CD4-positive, alpha-beta T cell treated with Interleukin-2 at 100 ng/mL for 4 hours (primary cell): ENCODE data around the gene NT5E.

Experiments used
- DNase-seq: peaks from one replicate; pipeline ENCODE4 v3.0.0-alpha.2; 2020; ENCODE audit warnings: low spot score

The NT5E gene

DNA sequence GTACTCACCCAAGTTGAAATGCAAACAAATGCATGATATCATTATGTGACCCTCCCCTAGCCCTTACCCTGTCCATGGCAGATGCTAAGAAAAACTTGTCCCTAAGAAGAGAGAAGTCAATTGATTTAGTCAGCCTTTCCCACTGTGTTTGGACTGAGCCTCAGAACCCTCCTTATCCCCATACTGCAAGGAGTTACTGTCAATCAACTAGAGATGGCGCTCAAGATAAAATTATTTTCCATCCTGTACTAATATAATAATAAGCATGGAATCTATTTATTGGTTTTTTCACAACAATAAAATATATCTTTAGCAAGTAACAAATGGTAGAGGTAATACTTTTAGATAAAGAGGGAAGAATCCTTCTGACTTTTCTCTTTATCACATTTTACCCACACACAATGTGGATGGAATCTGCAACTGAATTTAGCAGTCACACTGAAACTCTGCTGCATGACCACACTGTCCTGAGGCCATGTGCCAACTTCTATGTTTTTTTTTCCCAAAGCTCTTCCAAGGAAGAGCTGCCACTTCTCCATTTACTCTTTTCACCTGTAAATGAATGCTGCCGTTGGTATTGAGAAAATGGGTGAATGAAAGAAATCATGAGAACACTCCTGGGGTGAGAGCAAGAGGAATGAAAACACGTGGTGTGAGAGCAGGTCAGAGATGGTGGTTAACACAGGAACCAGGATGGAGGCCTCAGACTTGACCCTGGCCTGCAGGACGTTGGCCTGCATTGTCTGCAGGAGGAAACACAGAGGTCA is 10.5 kb downstream of the NT5E start:
- no peak for DNase-seq

DNA sequence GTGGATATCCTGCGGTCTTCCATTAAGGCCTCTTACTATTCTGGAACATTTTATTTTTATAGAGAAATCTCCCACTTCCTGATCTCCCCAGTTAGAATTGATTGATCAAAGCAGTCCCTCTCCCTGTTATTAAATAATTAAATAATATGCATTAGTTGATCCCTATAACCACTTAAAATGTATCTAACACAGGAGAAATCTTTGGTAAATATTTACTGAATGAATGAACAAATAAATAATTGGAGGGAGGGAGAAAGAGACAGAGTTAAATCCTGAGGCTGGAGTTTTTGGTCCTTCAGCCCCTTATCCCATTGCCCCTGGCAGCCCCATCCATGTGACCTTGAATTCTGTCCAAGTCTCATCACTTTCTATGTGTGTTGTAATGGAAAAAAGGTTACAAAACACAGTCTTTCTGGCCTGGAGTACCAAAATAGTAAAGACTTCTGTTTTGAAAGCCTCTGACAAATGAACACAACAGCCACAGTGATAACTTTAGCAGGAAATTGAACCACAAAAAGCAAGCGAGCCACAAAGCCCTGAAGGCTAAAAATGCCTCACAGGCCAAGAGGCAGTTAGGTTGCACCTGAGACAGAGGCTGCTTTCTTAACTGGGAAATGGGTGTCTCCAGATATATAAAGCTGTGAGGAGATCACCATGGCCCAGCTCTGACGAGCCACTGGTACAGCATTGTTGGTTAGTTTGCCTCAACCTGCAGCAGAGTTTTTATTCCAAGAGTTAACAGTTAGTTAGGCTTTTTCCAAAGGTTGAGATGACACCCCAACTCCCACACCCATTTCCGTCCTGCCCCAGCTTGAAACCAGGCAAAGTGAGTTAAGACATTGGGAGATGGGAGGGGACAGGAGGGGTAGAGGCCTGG is 11.3 kb downstream of the NT5E start:
- DNase-seq = peak; percentile 42

DNA sequence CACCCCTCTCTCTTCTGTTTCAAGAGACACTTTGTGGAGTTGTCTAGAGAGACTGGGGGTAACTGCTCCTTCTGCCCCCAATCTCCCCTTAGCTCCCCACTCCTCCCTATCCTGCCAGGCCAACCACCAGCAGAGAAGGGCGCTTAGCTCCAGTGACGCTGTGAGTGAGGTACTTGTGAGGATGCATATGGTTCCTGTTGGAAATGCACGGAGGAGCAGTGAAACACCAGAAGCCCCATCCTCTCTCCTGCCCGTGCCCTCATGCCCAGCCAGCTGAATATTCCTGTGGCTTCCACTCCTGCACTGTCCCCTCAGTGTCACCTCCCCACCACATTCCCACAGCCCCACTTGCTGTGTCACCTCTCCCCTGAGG is 11.9 kb downstream of the NT5E start:
- no peak for DNase-seq

DNA sequence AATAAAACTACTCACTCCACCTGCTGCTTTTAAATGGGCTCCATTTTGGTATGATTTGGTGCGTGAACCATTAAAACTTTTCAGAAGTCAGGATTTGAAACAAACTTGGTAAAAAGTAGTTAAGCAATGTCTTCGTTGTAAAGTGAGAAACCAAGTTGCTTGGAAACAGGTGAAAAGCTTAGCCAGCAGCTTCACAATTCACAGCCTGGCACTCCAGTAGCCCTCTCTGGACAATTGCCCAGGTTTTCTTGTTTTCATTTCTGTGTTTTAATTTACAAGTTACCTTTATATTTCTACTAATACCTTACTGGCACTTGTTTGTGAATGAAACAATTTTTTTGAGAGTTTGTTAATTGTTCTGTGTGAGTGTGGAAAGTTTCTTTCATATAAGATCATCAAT is 12.8 kb downstream of the NT5E start:
- no peak for DNase-seq

DNA sequence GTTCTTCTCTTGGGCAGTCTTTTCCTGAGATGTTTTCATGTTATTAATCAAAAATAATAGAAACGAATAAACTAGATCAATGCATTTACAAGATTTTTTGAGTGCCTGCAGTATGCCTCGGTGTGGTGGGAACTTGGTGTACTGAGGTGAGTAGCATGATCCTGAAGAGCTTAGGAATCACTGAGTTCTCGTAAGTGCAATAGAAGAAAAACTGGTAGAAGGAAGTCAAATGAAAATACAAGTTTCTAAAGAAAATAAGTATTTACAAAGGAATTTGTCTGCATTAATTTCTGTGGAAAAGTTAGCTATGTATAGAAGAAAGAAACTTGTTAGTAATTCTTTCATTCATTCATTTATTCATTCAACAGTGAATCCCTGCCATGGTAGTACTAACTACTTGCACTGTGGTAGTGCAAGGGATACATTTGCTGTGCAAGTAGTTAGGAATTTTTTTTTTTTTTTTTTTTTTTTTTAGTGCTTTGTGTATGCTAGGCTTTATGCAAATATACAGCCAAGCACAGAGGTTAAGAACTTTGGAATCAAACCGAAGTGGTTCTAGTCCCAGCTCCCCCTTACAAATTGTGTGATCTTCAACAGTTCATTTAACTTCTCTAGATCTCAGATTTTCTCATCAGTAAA is 13.9 kb downstream of the NT5E start:
- DNase-seq = no peak

DNA sequence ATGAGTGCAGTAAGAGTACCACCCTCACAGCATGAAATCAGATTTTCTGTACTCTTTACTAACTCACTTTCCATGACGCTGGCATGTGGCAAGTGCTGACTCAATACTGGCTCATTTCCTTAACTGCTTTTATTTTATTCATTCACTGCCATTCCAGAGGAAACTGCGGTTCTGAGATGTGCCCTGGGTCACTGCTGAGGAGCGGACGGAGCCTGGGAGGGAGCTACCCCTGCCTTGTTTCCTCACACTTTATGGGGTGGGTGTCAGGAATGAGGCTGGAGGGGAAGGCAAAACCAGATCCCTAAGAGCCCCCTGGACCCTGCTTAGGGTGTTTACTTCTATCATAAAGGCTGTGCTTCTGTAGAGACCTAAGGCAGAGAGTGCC is 14.4 kb downstream of the NT5E start:
- DNase-seq = no peak

DNA sequence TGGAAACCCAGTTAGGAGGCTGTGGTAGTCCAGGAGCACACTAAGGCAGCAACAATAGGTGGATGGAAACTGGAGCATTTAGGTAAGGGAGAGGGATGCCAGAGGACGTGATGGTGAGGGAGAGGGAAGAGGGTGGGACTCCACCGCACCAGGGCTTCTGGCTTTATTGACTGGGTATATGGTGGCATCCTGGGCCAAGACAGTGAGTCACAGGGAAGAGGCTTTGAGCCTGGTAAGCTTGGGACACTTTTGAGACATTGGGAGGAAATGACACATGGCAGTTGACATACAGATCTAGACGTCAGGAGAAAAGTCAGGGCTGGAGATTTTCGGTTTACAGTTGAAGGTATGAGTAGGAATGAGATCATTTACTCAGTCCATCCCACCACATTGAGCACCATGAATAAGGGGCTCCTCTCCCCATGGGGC is 14.9 kb downstream of the NT5E start:
- no peak for DNase-seq

DNA sequence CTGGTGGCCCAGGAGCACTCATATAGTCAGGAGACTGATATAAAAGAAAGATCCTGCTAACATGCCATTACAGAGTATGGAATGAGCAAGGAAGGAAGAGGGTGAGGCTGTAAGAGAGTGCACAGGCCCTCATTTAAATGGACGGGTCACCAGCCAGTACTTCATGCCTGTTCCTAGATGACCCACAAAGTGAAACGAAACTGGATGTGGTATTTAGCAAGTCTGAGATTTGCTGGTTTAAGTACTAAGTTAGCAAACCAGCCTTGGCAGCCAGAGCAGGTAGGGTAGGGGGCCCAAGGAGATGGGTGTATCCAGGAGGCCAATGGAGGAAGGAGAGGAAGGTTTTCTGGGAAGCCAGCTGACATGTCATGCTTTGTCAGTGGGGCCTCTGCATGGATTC is 15.9 kb downstream of the NT5E start:
- DNase-seq = no peak

DNA sequence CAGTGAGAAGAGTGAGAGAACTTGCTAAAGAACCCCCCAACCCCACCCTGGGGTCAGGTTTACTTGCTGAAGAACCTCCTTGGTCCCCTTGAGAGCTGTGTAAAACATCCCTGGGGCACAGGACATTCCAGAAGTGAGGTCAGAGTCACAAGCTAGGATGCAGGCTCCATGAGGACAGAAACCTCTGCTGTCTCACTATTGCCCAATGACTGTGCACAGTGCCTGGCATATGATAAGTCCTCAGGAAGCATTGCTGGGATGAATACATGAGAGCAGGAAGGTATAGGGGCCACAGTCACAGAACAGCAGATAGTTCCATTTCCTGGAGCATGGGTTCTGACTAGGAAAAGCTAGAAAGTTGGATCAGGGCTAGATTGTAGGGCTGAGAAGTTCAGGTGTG is 18.4 kb downstream of the NT5E start:
- no peak for DNase-seq

DNA sequence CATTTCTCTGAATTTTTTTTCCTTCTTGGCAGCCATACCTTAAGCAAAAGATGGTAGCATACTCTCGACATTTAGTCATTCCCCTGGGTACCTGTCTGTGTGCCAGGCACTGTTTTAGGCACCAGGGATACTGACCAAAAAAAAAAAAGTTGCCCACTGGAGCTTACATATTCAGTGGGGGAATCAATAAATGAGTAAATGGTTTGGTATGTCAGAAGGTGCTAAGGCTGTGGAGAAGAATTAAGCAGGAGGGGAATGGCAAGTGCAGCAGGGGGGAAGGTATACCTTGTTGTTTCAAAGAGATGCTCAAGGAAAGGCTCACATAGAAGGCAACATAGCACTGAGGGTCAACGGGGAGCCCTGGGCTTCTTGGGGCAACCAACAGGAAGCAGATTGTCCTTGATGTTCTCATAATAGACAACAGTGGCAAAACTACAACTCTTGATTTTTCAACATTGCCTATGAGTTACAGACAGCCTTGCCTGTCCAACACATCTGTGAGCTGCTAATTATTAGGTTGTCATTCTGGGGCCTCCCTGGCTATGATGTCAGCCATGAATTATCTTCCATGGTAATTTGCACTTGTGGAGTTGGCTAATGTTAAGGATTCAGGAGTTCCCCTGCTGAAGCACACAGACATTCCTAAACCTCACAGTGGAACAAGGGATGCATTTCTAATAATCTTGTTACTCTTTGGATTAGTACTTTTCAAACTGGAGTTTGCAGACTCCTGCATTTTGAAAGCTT is 19.6 kb downstream of the NT5E start:
- DNase-seq = no peak

DNA sequence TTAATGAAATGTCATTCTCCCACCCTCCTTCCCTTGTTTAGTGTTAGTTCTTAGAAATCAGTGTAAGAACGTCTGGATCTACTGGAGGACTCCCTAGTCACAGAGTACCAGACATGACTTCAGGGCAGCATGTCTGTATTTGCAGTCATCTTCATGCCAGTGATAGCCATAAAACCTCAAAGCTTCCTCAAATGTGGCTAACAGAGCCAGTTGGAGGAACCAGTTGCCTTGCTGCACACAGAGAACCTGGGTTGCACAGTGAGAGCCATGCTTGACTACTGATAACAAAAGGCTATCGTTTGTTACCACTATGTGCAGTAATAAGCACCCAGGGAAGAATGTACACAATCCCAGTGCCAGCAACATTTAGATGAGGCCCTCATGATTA is 20.1 kb downstream of the NT5E start:
- no peak for DNase-seq

DNA sequence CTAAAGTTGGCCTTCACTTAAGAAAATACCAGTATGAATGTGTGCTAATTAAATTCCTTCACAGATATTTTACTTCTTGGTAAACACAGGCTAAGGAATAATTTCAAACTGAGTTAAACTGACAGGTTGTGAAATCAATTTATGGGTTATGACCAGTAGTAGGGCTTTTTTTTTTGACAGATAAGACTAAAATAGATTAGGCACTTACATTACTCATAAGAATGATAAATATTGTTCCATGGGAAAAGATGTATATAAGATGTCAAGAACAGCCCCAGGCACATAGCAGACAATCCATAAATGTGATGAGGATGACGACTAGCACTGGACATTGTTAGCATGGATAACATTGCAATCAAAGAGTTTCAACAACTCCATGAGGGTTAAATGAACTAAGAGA is 22.9 kb downstream of the NT5E start:
- no peak for DNase-seq

DNA sequence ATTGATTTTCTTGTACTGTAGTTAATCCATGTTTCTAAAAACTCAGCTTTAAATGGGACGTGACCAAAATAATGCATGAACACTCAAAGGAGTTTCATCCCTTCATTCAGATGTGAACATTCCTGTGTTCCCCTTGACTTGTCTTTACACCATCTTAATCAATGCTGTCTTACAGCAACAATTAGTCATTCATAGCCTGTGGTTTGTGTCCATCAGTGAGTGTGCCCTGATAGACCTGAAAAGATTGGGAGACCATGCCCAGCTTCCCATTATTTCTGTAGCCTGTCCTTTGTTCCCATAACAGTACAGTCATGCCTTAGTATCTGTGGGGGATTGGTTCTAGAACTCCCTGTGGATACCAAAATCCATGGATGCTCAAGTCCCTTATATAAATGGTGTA is 23.9 kb downstream of the NT5E start:
- no peak for DNase-seq

DNA sequence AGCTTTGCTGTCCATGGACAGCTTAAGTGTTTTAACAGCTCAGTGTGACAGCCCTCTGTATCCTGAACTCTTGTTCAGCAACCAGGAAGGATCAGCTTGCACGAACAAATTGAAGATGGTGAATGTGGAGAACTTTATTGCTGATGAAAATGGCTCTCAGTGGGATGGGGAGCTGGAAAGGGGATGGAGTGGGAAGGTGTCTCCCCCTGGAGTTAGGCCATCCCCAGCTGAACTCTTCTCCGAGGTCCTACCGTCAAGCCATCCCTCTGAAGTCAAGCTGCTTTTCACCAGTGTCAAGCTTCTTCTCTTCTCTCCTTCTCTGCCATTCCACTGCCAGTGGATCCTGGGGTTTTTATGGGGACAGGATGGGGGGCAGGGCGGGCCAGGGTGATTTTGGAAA is 26.6 kb downstream of the NT5E start:
- DNase-seq = no peak

DNA sequence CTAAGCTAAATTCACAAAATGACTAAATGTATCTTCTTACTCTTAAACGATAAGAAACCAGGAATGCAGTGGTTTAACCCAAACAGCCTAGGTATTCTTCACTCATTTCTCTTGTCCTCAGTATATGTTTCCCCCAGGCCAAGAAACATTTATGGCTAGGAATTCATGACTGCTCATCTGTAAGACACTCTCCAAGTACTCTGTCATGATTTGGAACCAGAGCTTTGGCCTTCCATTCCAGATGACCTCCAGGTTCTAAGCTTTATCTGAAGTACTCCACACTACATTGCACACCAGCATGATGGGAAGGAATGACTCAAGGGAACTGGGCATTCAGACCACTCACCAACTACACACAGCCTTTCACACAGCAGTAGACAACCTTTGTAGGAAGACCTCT is 29.3 kb downstream of the NT5E start:
- DNase-seq = no peak

DNA sequence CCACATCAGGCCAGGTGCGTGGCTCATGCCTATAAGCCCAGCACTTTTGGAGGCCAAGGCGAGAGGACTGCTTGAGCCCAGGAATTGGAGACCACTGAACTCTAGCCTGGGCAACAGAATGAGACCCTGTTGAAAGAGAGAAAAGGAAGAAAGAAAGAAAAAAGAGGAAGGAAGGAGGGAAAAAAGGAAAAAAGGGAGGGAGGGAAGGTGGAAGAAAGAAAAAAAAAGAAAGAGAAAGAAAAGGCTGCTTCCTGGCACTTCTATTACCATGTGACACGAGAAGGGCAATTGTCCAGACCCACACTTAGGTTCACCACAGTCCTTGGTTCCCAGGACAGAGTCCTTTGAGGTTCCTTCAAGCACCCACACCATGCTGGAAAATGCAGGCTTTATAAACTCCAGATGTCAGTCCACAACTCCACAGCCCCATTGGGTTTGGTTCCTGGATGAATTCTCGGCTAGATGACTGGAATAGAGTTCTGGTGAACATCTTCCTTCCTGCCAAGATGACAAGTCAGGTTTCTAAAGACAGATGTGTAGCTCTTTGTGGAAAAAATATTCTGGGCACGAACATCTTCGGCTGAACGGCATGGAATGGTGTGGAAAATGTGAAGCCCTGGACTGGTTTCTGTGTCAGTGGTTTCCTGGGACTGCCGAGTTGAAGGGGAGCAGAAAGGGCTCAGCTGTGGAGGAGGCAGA is 32.5 kb downstream of the NT5E start:
- DNase-seq = no peak

DNA sequence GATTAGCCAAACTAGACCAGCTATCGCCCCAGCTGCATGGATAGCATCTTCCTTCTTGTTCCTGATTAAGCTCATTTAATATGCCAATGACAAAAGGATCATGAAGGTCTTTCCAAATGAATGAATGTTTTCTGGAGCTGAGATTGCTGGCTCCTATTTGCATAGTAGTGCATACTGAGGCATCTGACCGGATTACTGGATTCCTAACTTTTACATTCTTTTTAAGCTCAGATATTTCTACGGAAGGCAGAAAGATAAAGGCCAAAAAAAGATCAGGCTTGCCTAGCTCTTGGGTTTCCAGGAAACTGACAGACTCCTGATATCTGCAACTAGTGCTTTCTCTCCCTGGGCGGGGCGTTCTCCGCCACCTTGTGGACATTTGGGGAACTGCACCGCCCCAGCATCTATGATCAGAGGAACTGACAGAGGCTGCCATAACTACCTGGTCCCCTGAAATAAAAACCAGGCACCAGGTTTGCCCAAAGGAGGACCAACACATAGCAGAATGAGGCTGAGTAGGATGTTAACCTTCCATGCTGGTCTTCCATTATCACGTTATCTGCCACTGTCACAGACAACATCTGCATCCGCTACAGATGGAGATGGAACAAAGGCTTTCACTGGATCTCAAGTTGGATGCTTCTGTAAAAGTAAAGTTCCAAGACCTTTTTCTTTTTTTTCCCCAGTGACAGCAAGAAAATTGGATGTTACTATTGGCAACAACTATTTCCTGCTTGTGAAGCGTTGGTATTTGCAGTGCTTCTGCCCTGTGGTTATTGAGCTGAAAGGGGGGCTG is 33.2 kb downstream of the NT5E start:
- DNase-seq = peak; percentile 75

DNA sequence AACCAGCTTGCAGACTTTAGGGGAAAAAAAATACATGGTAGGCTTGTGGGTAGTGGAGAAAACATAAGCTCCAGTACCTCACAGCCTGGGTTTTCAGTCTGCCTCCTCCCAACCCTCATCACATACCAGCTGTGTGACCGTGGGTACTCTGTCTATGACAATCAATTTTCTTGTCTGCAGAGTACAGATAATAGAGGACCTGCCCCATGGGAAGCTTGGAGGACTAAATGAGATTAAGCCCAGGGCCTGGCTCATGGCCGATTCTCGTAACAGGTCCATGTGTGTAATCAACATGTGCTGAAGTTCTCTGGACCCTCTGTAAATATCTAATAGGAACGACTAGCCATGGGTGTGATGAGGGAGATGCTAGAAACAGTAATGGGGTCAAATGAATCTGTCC is 34.0 kb downstream of the NT5E start:
- DNase-seq = no peak

DNA sequence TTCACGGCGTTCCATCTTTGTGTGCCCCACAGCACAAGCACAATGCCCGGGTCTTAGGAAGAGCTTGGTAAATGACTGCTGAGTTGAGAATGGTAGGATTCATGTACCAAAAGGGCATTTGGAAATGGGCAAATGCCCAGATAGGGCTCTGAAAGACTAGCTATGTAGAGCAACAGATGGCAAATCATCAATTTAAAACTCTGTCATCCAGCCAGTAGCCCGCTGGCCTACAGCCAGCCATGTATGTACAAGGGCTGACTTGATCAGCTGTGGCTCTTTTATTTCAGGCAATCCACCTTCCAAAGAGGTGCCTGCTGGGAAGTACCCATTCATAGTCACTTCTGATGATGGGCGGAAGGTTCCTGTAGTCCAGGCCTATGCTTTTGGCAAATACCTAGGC is 35.1 kb downstream of the NT5E start:
- no peak for DNase-seq

DNA sequence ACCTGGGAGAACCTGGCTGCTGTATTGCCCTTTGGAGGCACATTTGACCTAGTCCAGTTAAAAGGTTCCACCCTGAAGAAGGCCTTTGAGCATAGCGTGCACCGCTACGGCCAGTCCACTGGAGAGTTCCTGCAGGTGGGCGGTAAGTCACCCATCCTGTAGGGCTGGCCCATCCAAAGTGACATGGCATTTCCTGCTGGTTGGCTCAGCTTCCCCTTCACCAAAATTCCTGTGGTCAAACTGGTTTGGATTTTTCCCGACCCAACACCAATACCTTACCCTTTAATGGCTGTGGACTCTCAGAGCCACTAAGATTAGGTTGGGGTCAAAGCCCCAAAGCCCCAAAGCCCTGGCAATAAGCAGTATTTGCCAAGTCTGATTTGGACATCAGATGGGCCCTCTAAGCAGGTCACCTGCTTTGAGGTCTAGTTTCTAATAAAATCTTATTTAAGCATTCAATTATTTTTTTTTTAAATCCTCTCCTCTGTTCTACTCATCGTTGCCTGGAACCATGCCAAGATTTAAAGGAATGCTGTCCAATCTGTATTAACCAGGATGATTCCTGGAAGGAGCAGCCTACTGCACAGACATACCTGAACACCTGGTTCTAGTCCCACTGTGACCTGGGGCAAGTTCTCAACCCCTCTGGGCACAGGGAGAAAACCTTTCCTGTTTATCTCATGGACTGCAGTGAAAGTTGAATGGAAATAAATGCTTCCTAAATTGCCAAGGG is 40.8 kb downstream of the NT5E start:
- no peak for DNase-seq
